MM.1S (cell line): ENCODE data around the gene ENOX1.

Experiments used
- DNase-seq: peaks from one replicate; pipeline ENCODE4 v3.0.0-alpha.2; 2015
- H2AFZ ChIP-seq: fragments of 300-600 bp; sonication (generic); 2 replicates; pipeline ENCODE4 v1.6.0; 2016; ENCODE audit warnings: antibody characterized with exemption, low read length
- H3F3A ChIP-seq: fragments of 300-600 bp; sonication (generic); 2 replicates; pipeline ENCODE4 v1.6.1; 2016; ENCODE audit warnings: mild to moderate bottlenecking, antibody characterized with exemption, low read length, moderate library complexity, mixed read lengths; ENCODE audit not compliant: insufficient read depth
- H3K27ac ChIP-seq: fragments of 300-600 bp; sonication (generic); 2 replicates; pipeline ENCODE4 v1.5.1; 2016; ENCODE audit warnings: mild to moderate bottlenecking, low read length
- H3K27me3 ChIP-seq: fragments of 300-600 bp; sonication (generic); replicated peaks from 2 replicates; pipeline ENCODE4 v1.6.0; 2016; ENCODE audit warnings: low read length; ENCODE audit not compliant: insufficient read depth
- H3K36me3 ChIP-seq: fragments of 300-600 bp; sonication (generic); replicated peaks from 2 replicates; pipeline ENCODE4 v1.6.1; 2016; ENCODE audit warnings: mild to moderate bottlenecking, low read length, mixed read lengths; ENCODE audit not compliant: insufficient read depth
- H3K4me1 ChIP-seq: fragments of 300-600 bp; sonication (generic); 2 replicates; pipeline ENCODE4 v1.6.1; 2016; ENCODE audit warnings: low read length, mixed read lengths
- H3K4me2 ChIP-seq: fragments of 300-600 bp; sonication (generic); 2 replicates; pipeline ENCODE4 v1.6.0; 2016; ENCODE audit warnings: low read depth, low read length
- H3K4me3 ChIP-seq: fragments of 300-600 bp; sonication (generic); 2 replicates; pipeline ENCODE4 v1.5.1; 2016; ENCODE audit warnings: low read length, mixed read lengths
- H3K79me2 ChIP-seq: fragments of 300-600 bp; sonication (generic); 2 replicates; pipeline ENCODE4 v1.6.1; 2016; ENCODE audit warnings: mixed run types, low read length, mixed read lengths
- H3K9ac ChIP-seq: fragments of 300-600 bp; sonication (generic); 2 replicates; pipeline ENCODE4 v1.6.1; 2016; ENCODE audit warnings: low read length, mixed read lengths
- H3K9me2 ChIP-seq: fragments of 300-600 bp; sonication (generic); replicated peaks from 2 replicates; pipeline ENCODE4 v1.6.1; 2016; ENCODE audit warnings: mild to moderate bottlenecking, low read length, mixed read lengths; ENCODE audit not compliant: insufficient read depth
- H3K9me3 ChIP-seq: fragments of 300-600 bp; sonication (generic); replicated peaks from 2 replicates; pipeline ENCODE4 v1.6.1; 2016; ENCODE audit warnings: mild to moderate bottlenecking, low read length, mixed read lengths; ENCODE audit not compliant: insufficient read depth
- H4K20me1 ChIP-seq: fragments of 300-600 bp; sonication (generic); 2 replicates; pipeline ENCODE4 v1.6.1; 2016; ENCODE audit warnings: mild to moderate bottlenecking, low read length, moderate library complexity, mixed read lengths; ENCODE audit not compliant: insufficient read depth
- EZH2 ChIP-seq: fragments of 300-600 bp; sonication (generic); optimal IDR thresholded peaks from 2 replicates; pipeline ENCODE3; 2017; ENCODE audit warnings: low read depth, mild to moderate bottlenecking, antibody characterized with exemption, low read length, mixed read lengths
- EZH2phosphoT487 ChIP-seq: fragments of 300-600 bp; sonication (generic); IDR thresholded peaks from 2 replicates; pipeline ENCODE4 v1.6.1; 2018; ENCODE audit warnings: antibody characterized with exemption, low read length
- TF ChIP-seq, protein P1 (sequence below): fragments of 300-600 bp; sonication (generic); IDR thresholded peaks from 2 replicates; pipeline ENCODE4 v1.5.1; 2016; ENCODE audit warnings: antibody characterized with exemption, low read length, mixed read lengths

Gene ENOX1

DNA sequence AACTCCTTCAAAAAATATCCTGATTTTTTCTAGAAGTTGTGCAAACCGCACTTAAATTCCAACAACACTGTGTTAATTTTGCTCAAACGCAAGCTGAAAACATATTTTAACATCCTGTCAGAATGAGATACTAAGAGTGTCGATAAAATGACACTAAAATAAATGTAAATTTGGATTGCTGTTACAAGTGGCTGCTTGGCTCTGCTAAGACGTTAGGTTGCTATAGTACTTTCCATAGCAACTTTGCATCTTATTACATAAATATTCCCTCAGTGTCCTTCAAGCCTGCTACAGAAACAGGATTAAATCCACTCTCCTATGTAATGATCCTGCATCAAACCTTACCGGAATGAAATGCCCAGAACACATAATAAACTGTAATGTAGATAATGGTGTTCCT, 471.2 kb downstream of the ENOX1 start:
- H4K20me1 ChIP-seq, result no peaks in the 10 kb centered on the region
- TF ChIP-seq EZH2 (no peak), EZH2phosphoT487 (no peak)
- TF ChIP-seq, protein P1, sequence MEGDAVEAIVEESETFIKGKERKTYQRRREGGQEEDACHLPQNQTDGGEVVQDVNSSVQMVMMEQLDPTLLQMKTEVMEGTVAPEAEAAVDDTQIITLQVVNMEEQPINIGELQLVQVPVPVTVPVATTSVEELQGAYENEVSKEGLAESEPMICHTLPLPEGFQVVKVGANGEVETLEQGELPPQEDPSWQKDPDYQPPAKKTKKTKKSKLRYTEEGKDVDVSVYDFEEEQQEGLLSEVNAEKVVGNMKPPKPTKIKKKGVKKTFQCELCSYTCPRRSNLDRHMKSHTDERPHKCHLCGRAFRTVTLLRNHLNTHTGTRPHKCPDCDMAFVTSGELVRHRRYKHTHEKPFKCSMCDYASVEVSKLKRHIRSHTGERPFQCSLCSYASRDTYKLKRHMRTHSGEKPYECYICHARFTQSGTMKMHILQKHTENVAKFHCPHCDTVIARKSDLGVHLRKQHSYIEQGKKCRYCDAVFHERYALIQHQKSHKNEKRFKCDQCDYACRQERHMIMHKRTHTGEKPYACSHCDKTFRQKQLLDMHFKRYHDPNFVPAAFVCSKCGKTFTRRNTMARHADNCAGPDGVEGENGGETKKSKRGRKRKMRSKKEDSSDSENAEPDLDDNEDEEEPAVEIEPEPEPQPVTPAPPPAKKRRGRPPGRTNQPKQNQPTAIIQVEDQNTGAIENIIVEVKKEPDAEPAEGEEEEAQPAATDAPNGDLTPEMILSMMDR, result no peak
- H3K27ac ChIP-seq, result no peak overlapping the region
- no peaks in the 10 kb centered on the region for H3K9me2 ChIP-seq
- no peak overlapping the region for H2AFZ ChIP-seq
- no peaks in the 10 kb centered on the region for H3K79me2 ChIP-seq
- H3K4me2 ChIP-seq, result no peak overlapping the region
- no peak overlapping the region for H3K9ac ChIP-seq
- H3K27me3 ChIP-seq, result no peaks in the 10 kb centered on the region
- H3K9me3 ChIP-seq, result no peaks in the 10 kb centered on the region
- H3K4me3 ChIP-seq, result no peak overlapping the region
- DNase-seq, result no peak
- no peaks in the 10 kb centered on the region for H3K36me3 ChIP-seq
- H3K4me1 ChIP-seq, result 0 out of 2 replicates have a peak, but pooled peaks cover 3% of the 10 kb centered on the region
- H3F3A ChIP-seq, result no peaks in the 10 kb centered on the region

DNA sequence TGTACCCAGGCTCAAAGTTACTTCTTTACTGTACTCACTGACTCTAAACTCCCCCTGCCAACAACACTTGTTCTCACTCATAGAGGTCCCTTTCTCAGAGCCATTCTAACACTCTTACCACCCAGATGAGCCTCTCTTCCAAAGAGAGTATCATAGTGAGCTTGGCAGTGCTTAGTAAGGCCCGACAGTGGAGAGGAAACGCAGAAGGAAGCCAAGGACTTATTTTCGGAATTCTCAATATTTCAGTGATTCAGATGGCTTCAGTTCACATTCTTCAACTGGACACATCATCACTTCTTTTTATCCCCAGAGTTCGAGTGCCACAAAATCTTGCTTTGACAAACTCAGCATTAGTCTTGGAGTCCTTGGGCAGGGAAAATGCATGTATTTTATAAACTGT, 477.5 kb downstream of the ENOX1 start:
- no peak overlapping the region for H3K9ac ChIP-seq
- no peaks in the 10 kb centered on the region for H3K9me3 ChIP-seq
- no peaks in the 10 kb centered on the region for H3K27me3 ChIP-seq
- H3F3A ChIP-seq, result no peaks in the 10 kb centered on the region
- H3K4me3 ChIP-seq, result no peak overlapping the region
- no peak for DNase-seq
- no peak overlapping the region for H2AFZ ChIP-seq
- H3K9me2 ChIP-seq, result no peaks in the 10 kb centered on the region
- no peak overlapping the region for H3K27ac ChIP-seq
- no peaks in the 10 kb centered on the region for H4K20me1 ChIP-seq
- no peak for TF ChIP-seq EZH2phosphoT487
- TF ChIP-seq, protein P1, result no peak
- TF ChIP-seq EZH2, result no peak
- H3K4me1 ChIP-seq, result no peaks in the 10 kb centered on the region
- no peak overlapping the region for H3K4me2 ChIP-seq
- no peaks in the 10 kb centered on the region for H3K79me2 ChIP-seq
- H3K36me3 ChIP-seq, result no peaks in the 10 kb centered on the region

DNA sequence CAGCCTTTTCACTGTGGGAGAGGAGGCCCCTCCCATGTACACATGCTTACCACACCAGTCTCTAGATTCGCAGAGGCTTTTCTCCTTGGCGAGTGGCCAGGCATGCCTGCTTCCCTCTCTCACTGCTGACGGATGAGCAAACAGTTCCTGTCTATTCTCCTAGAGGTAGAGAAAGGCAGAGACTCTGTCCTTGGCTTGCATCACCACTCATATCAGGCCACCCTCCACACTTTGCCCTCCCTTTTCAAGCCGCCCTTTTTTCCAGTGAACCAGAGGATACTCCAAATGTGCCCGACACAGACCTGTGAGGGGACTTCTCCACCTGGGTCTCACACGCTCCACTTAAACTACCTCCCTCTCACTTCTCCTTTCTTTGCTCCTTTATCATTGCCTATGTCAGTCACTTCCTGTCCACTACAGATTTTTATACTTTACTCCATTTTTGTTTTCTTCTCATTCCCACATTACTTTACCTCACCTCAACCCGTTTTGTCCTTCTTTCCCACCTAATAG, 478.8 kb downstream of the ENOX1 start:
- TF ChIP-seq, protein P1, result no peak
- TF ChIP-seq EZH2phosphoT487 (no peak), EZH2 (no peak)
- Histone ChIP-seq H3K4me2 (no peak overlapping the region), H3K9ac (no peak overlapping the region), H2AFZ (no peak overlapping the region), H3K9me3 (no peaks in the 10 kb centered on the region), H3K4me1 (no peaks in the 10 kb centered on the region), H3K9me2 (no peaks in the 10 kb centered on the region), H3K4me3 (no peak overlapping the region), H4K20me1 (no peaks in the 10 kb centered on the region), H3K27me3 (no peaks in the 10 kb centered on the region), H3K79me2 (no peaks in the 10 kb centered on the region), H3K36me3 (no peaks in the 10 kb centered on the region), H3F3A (no peaks in the 10 kb centered on the region), H3K27ac (no peak overlapping the region)
- DNase-seq, result no peak
